ENCODE measurements around the gene ANKS1A. TPM values are rescaled to one million over a fixed set of nuclear protein-coding genes. Genes with fewer than 3 reads are reported as not detected.
A peak's percentile ranks its signal among the peaks of the same experiment; 100 is the strongest.
"Not testable (repeated sequence)": the region's sequence is repeated elsewhere in the genome, so short reads cannot be mapped to it uniquely, and the experiment has no call there.

The ANKS1A gene
- 10 to 100 TPM; 24.7 to 36.3 (median 30.9) TPM for total RNA-seq
- 10 to 100 TPM in 1 of 2 donors, 1 to 10 TPM in 1; 7.1 to 17.8 TPM for polyA plus RNA-seq
- long read RNA-seq, donor 1, partial matches to known transcripts = 13 of 53 reads
- long read RNA-seq, donor 1, other reads (novel, unspliced or antisense) = 40 of 53 reads
- long read RNA-seq, donor 2, partial matches to known transcripts = 22 of 70 reads
- long read RNA-seq, donor 2, other reads (novel, unspliced or antisense) = 48 of 70 reads
- long read RNA-seq, donor 3, partial matches to known transcripts = 26 of 64 reads
- long read RNA-seq, donor 3, other reads (novel, unspliced or antisense) = 38 of 64 reads

- intact Hi-C loops (cut with DNase I) = loop anchor here in 5 of 10 donors (1.0 to 10.0 kb wide), 9 partner anchors 68 to 256 kb away; partner anchors contain the start of genes SNRPC (in 2 of the 5), TCP11 (in 2 of the 5) and BLTP3A (in 1 of the 5)
- peak; percentile 72 to 89 (median 88) for ATAC-seq
- Histone ChIP-seq H3K36me3 (peaks cover 0 to 21% (median 0%) of the 10 kb centered on the region in 9 donors), H3K27ac (peak within 1 kb of the TSS; percentile 62 to 93 (median 87)), H3K4me1 (peaks cover 8 to 63% (median 35%) of the 10 kb centered on the region in 9 donors), H3K27me3 (no peaks in the 10 kb centered on the region), H3K9me3 (peaks cover 0 to 4% (median 0%) of the 10 kb centered on the region in 11 donors), H3K4me3 (peak within 1 kb of the TSS; percentile 62 to 92 (median 78))
- 1% methylated on average over 58 to 59 of the region's 60 CpGs for WGBS, 2 donors
- TF ChIP-seq CTCF (IDR thresholded peaks at IDR 0.05) = no peak
- peak; percentile 83 to 85 for DNase-seq
Observed at GRCh38 chr6:34888874-34889555, at the start of gene ANKS1A. ANKS1A (plus strand) TSS chr6:34889255; CDS start chr6:34889403, 148 bp downstream.

- Histone ChIP-seq H3K9me3 (no peaks in the 10 kb centered on the region), H3K4me3 (no peak overlapping the region), H3K36me3 (peaks cover 0 to 81% (median 18%) of the 10 kb centered on the region in 9 donors), H3K27ac (no peak overlapping the region), H3K27me3 (no peaks in the 10 kb centered on the region), H3K4me1 (peaks cover 0 to 16% (median 0%) of the 10 kb centered on the region in 9 donors)
- WGBS, 2 donors = 94% methylated on average over 15 of the region's 15 CpGs
- DNase-seq = no peak
- intact Hi-C loops (cut with DNase I) = no loop called here
- ATAC-seq = peak in 4 of 8 donors; percentile 43 to 65 (median 48)
- TF ChIP-seq CTCF (IDR thresholded peaks at IDR 0.05) = no peak
Observed at GRCh38 chr6:34839666-34840352, 49.2 kb upstream of the ANKS1A start.

GRCh38 chr6:34849066-34849465 is 40.0 kb upstream of the ANKS1A start:
- 66 to 79% methylated on average over 6 of the region's 6 CpGs for WGBS, 2 donors
- H3K27me3 ChIP-seq; H3K4me3 ChIP-seq; DNase-seq; H3K27ac ChIP-seq; intact Hi-C loops (cut with DNase I); H3K9me3 ChIP-seq; H3K4me1 ChIP-seq: not testable (repeated sequence)
- H3K36me3 ChIP-seq = peaks cover 0 to 57% (median 7%) of the 10 kb centered on the region in 9 donors
- ATAC-seq = peak in 3 of 8 donors; percentile 55 to 65 (median 59)

GRCh38 chr6:34851361-34851760 is 37.7 kb upstream of the ANKS1A start:
- peaks cover 0 to 66% (median 16%) of the 10 kb centered on the region in 9 donors for H3K36me3 ChIP-seq
- no peaks in the 10 kb centered on the region for H3K4me1 ChIP-seq
- H3K9me3 ChIP-seq = no peaks in the 10 kb centered on the region
- H3K27me3 ChIP-seq = no peaks in the 10 kb centered on the region
- WGBS, 2 donors = 94 to 100% methylated on average over 1 of the region's 1 CpG
- no peak overlapping the region for H3K27ac ChIP-seq
- no peak overlapping the region for H3K4me3 ChIP-seq
- no peak for TF ChIP-seq CTCF (IDR thresholded peaks at IDR 0.05)
- DNase-seq (no peak), ATAC-seq (peak in 2 of 8 donors; percentile 14 to 52)
- intact Hi-C loops (cut with DNase I) = no loop called here
